GM12878 (cell line): Measurements from ENCODE around the gene GAB1. TPM values are rescaled to one million over a fixed set of nuclear protein-coding genes. Genes with fewer than 3 reads are reported as not detected.
A peak's percentile ranks its signal among the peaks of the same experiment; 100 is the strongest.

Source experiments
- ATAC-seq: fragments of 200-7000 bp; cut with Tn5 transposase; 3 replicates; pipeline ENCODE4 v1.9.1; 2020; ENCODE audit warnings: mild to moderate bottlenecking, moderate library complexity
- BruUV-seq: library from RNA; stranded (reverse); fragments of 400-500 nt; replicated peaks from 2 replicates; lab custom pipeline; 2021; lab: Mats Ljungman, UMichigan
- CTCF ChIA-PET: fragments of 300-600 bp; sonication (Branson Sonifier 250); formaldehyde crosslinking; extraction: SDS; loops from one replicate; lab custom pipeline; 2021; ENCODE audit warnings: inconsistent platforms; lab: Yijun Ruan, JAX
- POLR2A ChIA-PET: fragments of 350-600 bp; formaldehyde crosslinking; extraction: SDS; loops from one replicate; lab custom pipeline; 2021; ENCODE audit warnings: inconsistent platforms; lab: Charles Lee
- RAD21 ChIA-PET: fragments of 300-600 bp; sonication (Branson Sonifier 250); formaldehyde crosslinking; loops from one replicate; lab custom pipeline; 2023; ENCODE audit warnings: antibody characterized with exemption; ENCODE audit not compliant: unreplicated experiment; lab: Charles Lee
- SMC1A ChIA-PET: fragments of 300-600 bp; sonication (Branson Sonifier 250); formaldehyde crosslinking; loops from one replicate; lab custom pipeline; 2023; ENCODE audit not compliant: unreplicated experiment, uncharacterized antibody; lab: Charles Lee
- DNase-seq: peaks from one replicate; pipeline ENCODE4 v3.0.0-alpha.2; 2011; ENCODE audit warnings: low read depth, low spot score
- FAIRE-seq: peaks from 3 replicates; lab custom pipeline; 2011; peaks lifted over from hg19 to GRCh38; lab: Jason Lieb, UNC
- H2AFZ ChIP-seq: 2 replicates; pipeline ENCODE4 v1.6.0; 2011; ENCODE audit warnings: low read depth, low read length, control low read depth; ENCODE audit not compliant: control insufficient read depth
- H3K27ac ChIP-seq: 2 replicates; pipeline ENCODE4 v1.5.1; 2011; ENCODE audit warnings: control low read depth; ENCODE audit not compliant: control insufficient read depth, insufficient read depth
- H3K27me3 ChIP-seq, 2 experiments: replicated peaks in 1 of 2; 2 replicates each; pipeline versions ENCODE4 v1.6.0 to v1.6.1; 2011; ENCODE audit warnings: low read length in 1 of 2; ENCODE audit not compliant: control insufficient read depth in 2 of 2, insufficient read depth in 2 of 2
- H3K36me3 ChIP-seq, 2 experiments: 2 replicates each; pipeline ENCODE4 v1.5.1; 2011; ENCODE audit warnings: low read length in 1 of 2; ENCODE audit not compliant: control insufficient read depth in 2 of 2, insufficient read depth in 2 of 2
- H3K4me1 ChIP-seq: 2 replicates; pipeline ENCODE4 v1.6.1; 2011; ENCODE audit warnings: mild to moderate bottlenecking, low read length, moderate library complexity, mixed read lengths; ENCODE audit not compliant: control insufficient read depth, insufficient read depth
- H3K4me2 ChIP-seq: 2 replicates; pipeline ENCODE4 v1.6.0; 2011; ENCODE audit warnings: control low read depth; ENCODE audit not compliant: control insufficient read depth, insufficient read depth
- H3K4me3 ChIP-seq: fragments of 200-600 bp; sonication (generic); 2 replicates; pipeline ENCODE4 v1.5.1; 2016
- H3K79me2 ChIP-seq: 2 replicates; pipeline ENCODE4 v1.6.0; 2011; ENCODE audit warnings: low read length; ENCODE audit not compliant: control insufficient read depth, insufficient read depth
- H3K9ac ChIP-seq: 2 replicates; pipeline ENCODE4 v1.8.0; 2011; ENCODE audit warnings: low read length, control low read depth, mixed read lengths; ENCODE audit not compliant: control insufficient read depth, insufficient read depth
- H3K9me3 ChIP-seq: replicated peaks from 3 replicates; pipeline ENCODE4 v1.5.1; 2011; ENCODE audit warnings: mild to moderate bottlenecking, low read length; ENCODE audit not compliant: control insufficient read depth, insufficient read depth
- H4K20me1 ChIP-seq: 2 replicates; pipeline ENCODE4 v1.6.0; 2011; ENCODE audit not compliant: control insufficient read depth, insufficient read depth
- ATF7 ChIP-seq: fragments of 450-650 bp; IDR thresholded peaks from 2 replicates; pipeline ENCODE4 v1.6.1; 2016; ENCODE audit warnings: low read depth, mild to moderate bottlenecking
- HDAC2 ChIP-seq: fragments of 200-600 bp; sonication (generic); IDR thresholded peaks from 2 replicates; pipeline ENCODE4 v1.6.1; 2017
- KDM1A ChIP-seq: fragments of 200-600 bp; sonication (generic); IDR thresholded peaks from 2 replicates; pipeline ENCODE4 v1.6.1; 2016; ENCODE audit warnings: borderline replicate concordance
- WGBS: methylation state at CpG from one replicate; pipeline ENCODE4 v1.1.6; 2016; ENCODE audit warnings: low lambda C conversion rate; ENCODE audit not compliant: insufficient replicate concordance, insufficient coverage; ENCODE audit errors: missing lambda C conversion rate; 5-methylcytosine and 5-hydroxymethylcytosine counted together
- in situ Hi-C: fragments of 300-500 bp; cut with MboI; formaldehyde crosslinking; loops from 9 replicates; pipeline ENCODE4 v1.14.3; 2018; ENCODE audit warnings: mixed read lengths
- intact Hi-C: fragments of 100-400 bp; cut with micrococcal nuclease; formaldehyde crosslinking; loops from one replicate; pipeline ENCODE4 v1.14.2; 2022; ENCODE audit not compliant: unreplicated experiment
- microRNA-seq: library from miRNA; unstranded; fragments of <30 nt; microRNA quantifications from one replicate; pipeline ENCODE4, GENCODE V29; 2018
- polyA plus RNA-seq, 11 experiments: library from polyadenylated mRNA; depleted of rRNA in 4 of 11; unstranded in 6 of 11; stranded (reverse) in 5 of 11; fragments of >200 nt; fragmentation: Nextera tagmentation in 4 of 11; fragmentation: Illumina TruSeq in 1 of 11; extraction: Ambion mirVana in 4 of 11; extraction: Trizol in 1 of 11; gene quantifications; 1 replicate in 1 of 11; 2 replicates in 10 of 11; pipeline versions ENCODE4 v1.2.1 to v1.2.3, GENCODE V29; 2011 to 2016; ENCODE audit warnings: inconsistent platforms in 2 of 11, missing spikeins in 2 of 11, low read depth in 1 of 11
- small RNA-seq: library from RNA; depleted of rRNA; stranded (forward); fragments of <200 nt; gene quantifications from one replicate; pipeline ENCODE3, GENCODE V24; 2014
- total RNA-seq, 4 experiments: library from RNA; depleted of rRNA in 3 of 4; stranded (reverse); fragments of >200 nt in 3 of 4; fragmentation: Illumina TruSeq in 1 of 4; extraction: Trizol in 1 of 4; gene quantifications; 2 replicates each; pipeline versions ENCODE4 v1.2.1 to v1.2.3, GENCODE V29; 2013 to 2021

Gene GAB1
- total and polyA plus RNA-seq, 10 of the 15 experiments (the other 5 are each of a cell fraction or from before 2014, with no cell fraction given) = 0.37 to 5.3 (median 3.2) TPM

- no peak for ATAC-seq
- Histone ChIP-seq H3K27ac (no peak overlapping the region), H3K9me3 (no peaks in the 10 kb centered on the region), H2AFZ (no peak overlapping the region), H3K79me2 (peaks cover 66% of the 10 kb centered on the region), H3K4me1 (no peaks in the 10 kb centered on the region), H3K27me3 (no peaks in the 10 kb centered on the region), H3K36me3 (peaks cover 0 to 13% of the 10 kb centered on the region in 2 experiments; a peak in 2 of 4 replicates), H3K4me3 (peak overlapping the region; percentile 94), H4K20me1 (no peaks in the 10 kb centered on the region), H3K4me2 (peak overlapping the region; percentile 56), H3K9ac (peak overlapping the region; percentile 18; the same call in 1 of the 2 replicates)
- ChIA-PET CTCF (no interaction called here), POLR2A (interaction anchor here (0.6 to 0.7 kb wide), 2 partner anchors 39 kb away, joined by 3 to 4 read pairs; no protein-coding TSS in a partner anchor), RAD21 (interaction anchor here (0.7 kb wide), 1 partner anchor 28 kb away, joined by 5 read pairs; no protein-coding TSS in a partner anchor), SMC1A (no interaction called here)
- no peak for TF ChIP-seq KDM1A
- intact Hi-C loops = no loop called here
- BruUV-seq = no TSS peak
- FAIRE-seq = no peak
- in situ Hi-C loops = no loop called here
- DNase-seq = no peak
These were observed 179.2 kb downstream of the GAB1 start for GRCh38 chr4:143515905-143516304.

- Histone ChIP-seq H3K9me3 (no peaks in the 10 kb centered on the region), H3K4me2 (peak overlapping the region; percentile 56), H3K36me3 (peaks cover 0 to 25% of the 10 kb centered on the region in 2 experiments; a peak in 2 of 4 replicates), H4K20me1 (no peaks in the 10 kb centered on the region), H2AFZ (no peak overlapping the region), H3K27ac (no peak overlapping the region), H3K4me3 (no peak overlapping the region), H3K79me2 (peaks cover 70% of the 10 kb centered on the region), H3K4me1 (no peaks in the 10 kb centered on the region), H3K9ac (no peak overlapping the region), H3K27me3 (no peaks in the 10 kb centered on the region)
- CTCF ChIA-PET = interaction anchor here (1.1 kb wide), 1 partner anchor 12 kb away, joined by 3 read pairs; no protein-coding TSS in a partner anchor
- POLR2A ChIA-PET = no interaction called here
- 94% methylated on average over 2 of the region's 2 CpGs for WGBS
- DNase-seq (no peak), FAIRE-seq (no peak), ATAC-seq (no peak)
- in situ Hi-C loops (no loop called here), intact Hi-C loops (no loop called here)
- TF ChIP-seq HDAC2 = no peak
- TF ChIP-seq ATF7 = 0 out of 2 replicates have a peak, but pooled peaks have one; percentile 18
- SMC1A ChIA-PET = interaction anchor here (1.0 to 1.1 kb wide), 2 partner anchors 37 to 140 kb away, joined by 3 read pairs; no protein-coding TSS in a partner anchor
- BruUV-seq = no TSS peak
- RAD21 ChIA-PET = interaction anchor here (1.1 kb wide), 1 partner anchor 141 kb away, joined by 5 read pairs; no protein-coding TSS in a partner anchor
These were observed 181.1 kb downstream of the GAB1 start for GRCh38 chr4:143517764-143518163.

Small RNAs within 50 kb of the gene (microRNA-seq; reads per million reads assigned to microRNA genes)
- 2.1 reads per million, percentile 6 among the genes with 10 or more reads in this experiment for gene MIR3139

Small RNAs within 50 kb of the gene (small RNA-seq; reads per million reads assigned to genes)
- gene MIR3139 (0.12 reads per million), gene RF00019 (not detected)

Other genes with a start within 250 kb of the GAB1 start
- 16.3 TPM in 2 replicates for gene USP38, start 152.0 kb upstream of the GAB1 start, total RNA-seq (2014; rRNA removed)
- 15.0 and 16.8 TPM in 2 replicates for gene USP38, start 152.0 kb upstream of the GAB1 start, total RNA-seq (2014; rRNA removed; fragmentation: Illumina TruSeq; extraction: Trizol)
- gene USP38, start 152.0 kb upstream of the GAB1 start, total RNA-seq (2021) = 19.0 and 20.3 TPM in 2 replicates
- gene USP38, start 152.0 kb upstream of the GAB1 start, polyA plus RNA-seq (2011; rRNA removed) = 14.6 and 17.6 TPM in 2 replicates
- 11.0 and 12.1 TPM in 2 replicates for gene USP38, start 152.0 kb upstream of the GAB1 start, polyA plus RNA-seq (2014; fragmentation: Illumina TruSeq; extraction: Trizol)
- 1 to 10 TPM; 4.4 to 4.6 TPM for gene USP38, start 152.0 kb upstream of the GAB1 start, polyA plus RNA-seq (2014; fragmentation: Nextera tagmentation; extraction: Ambion mirVana)
- 7.5 and 9.1 TPM in 2 replicates for gene USP38, start 152.0 kb upstream of the GAB1 start, polyA plus RNA-seq (2014; rRNA removed)
- gene USP38, start 152.0 kb upstream of the GAB1 start, polyA plus RNA-seq (2016; fragmentation: Nextera tagmentation; extraction: Ambion mirVana) = 10 to 100 TPM; 14.7 to 17.7 TPM
- 29.1 and 37.3 TPM in 2 replicates for gene SMARCA5, start 176.8 kb downstream of the GAB1 start, total RNA-seq (2014; rRNA removed)
- 56.8 and 58.7 TPM in 2 replicates for gene SMARCA5, start 176.8 kb downstream of the GAB1 start, total RNA-seq (2014; rRNA removed; fragmentation: Illumina TruSeq; extraction: Trizol)
- 47.0 and 49.6 TPM in 2 replicates for gene SMARCA5, start 176.8 kb downstream of the GAB1 start, total RNA-seq (2021)
- 29.7 and 57.6 TPM in 2 replicates for gene SMARCA5, start 176.8 kb downstream of the GAB1 start, polyA plus RNA-seq (2011; rRNA removed)
- 42.7 and 52.6 TPM in 2 replicates for gene SMARCA5, start 176.8 kb downstream of the GAB1 start, polyA plus RNA-seq (2014; fragmentation: Illumina TruSeq; extraction: Trizol)
- 10 to 100 TPM; 21.7 to 32.2 TPM for gene SMARCA5, start 176.8 kb downstream of the GAB1 start, polyA plus RNA-seq (2014; fragmentation: Nextera tagmentation; extraction: Ambion mirVana)
- 23.1 and 26.8 TPM in 2 replicates for gene SMARCA5, start 176.8 kb downstream of the GAB1 start, polyA plus RNA-seq (2014; rRNA removed)
- gene SMARCA5, start 176.8 kb downstream of the GAB1 start, polyA plus RNA-seq (2016; fragmentation: Nextera tagmentation; extraction: Ambion mirVana) = 10 to 100 TPM; 65.4 to 69.6 TPM